K562 (cell line): ENCODE measurements around the gene POLR2A. TPM values are rescaled to one million over a fixed set of nuclear protein-coding genes. Genes with fewer than 3 reads are reported as not detected.
A peak's percentile ranks its signal among the peaks of the same experiment; 100 is the strongest.

ENCODE experiments used
- ATAC-seq: fragments of 200-7000 bp; cut with Tn5 transposase; 3 replicates; pipeline ENCODE4 v1.9.1; 2020; ENCODE audit warnings: moderate library complexity
- BruUV-seq: library from RNA; stranded (reverse); fragments of 400-500 nt; replicated peaks from 2 replicates; lab custom pipeline; 2021; lab: Mats Ljungman, UMichigan
- CTCF ChIA-PET: fragments of 300-600 bp; formaldehyde crosslinking; extraction: SDS; loops from one replicate; lab custom pipeline; 2021; ENCODE audit warnings: low intra/inter-chr PET ratio; lab: Yijun Ruan, JAX
- POLR2A ChIA-PET: fragments of 300-600, 350-650 bp; sonication (Branson Sonifier 250); formaldehyde crosslinking; extraction: SDS; loops from one replicate; lab custom pipeline; 2021; ENCODE audit warnings: antibody characterized with exemption, inconsistent platforms; lab: Yijun Ruan, JAX
- DNase-seq, 4 experiments: peaks; one replicate each; pipeline versions ENCODE4 v3.0.0 to v3.0.0-alpha.2; 2011 to 2018; ENCODE audit warnings: low spot score in 3 of 4, mixed read lengths in 3 of 4; ENCODE audit errors: extremely low read depth in 1 of 4
- FAIRE-seq: peaks from 2 replicates; lab custom pipeline; 2011; peaks lifted over from hg19 to GRCh38; lab: Jason Lieb, UNC
- H2AFZ ChIP-seq: 2 replicates; pipeline ENCODE4 v1.6.0; 2011; ENCODE audit warnings: low read depth, low read length, control low read depth, inconsistent platforms
- H3K27ac ChIP-seq: fragments of 200-600 bp; 3 replicates; pipeline ENCODE4 v1.8.0; 2011; ENCODE audit warnings: low read depth, mild to moderate bottlenecking, control low read depth, inconsistent platforms, low read length, moderate library complexity, mixed read lengths; ENCODE audit errors: extremely low read depth
- H3K27me3 ChIP-seq, 2 experiments: fragments of 300-600 bp in 1 of 2; 2 replicates in 1 of 2; 3 replicates in 1 of 2; pipeline versions ENCODE4 v1.6.0 to v1.8.0; 2011; ENCODE audit warnings: inconsistent platforms in 2 of 2, low read length in 2 of 2, mild to moderate bottlenecking in 1 of 2, mixed read lengths in 1 of 2, moderate library complexity in 1 of 2; ENCODE audit not compliant: control insufficient read depth in 2 of 2, insufficient read depth in 2 of 2
- H3K36me3 ChIP-seq: fragments of 300-600 bp; 3 replicates; pipeline ENCODE4 v1.8.0; 2011; ENCODE audit warnings: mild to moderate bottlenecking, low read length, inconsistent platforms; ENCODE audit not compliant: control insufficient read depth, insufficient read depth
- H3K4me1 ChIP-seq, 2 experiments: fragments of 200-600 bp in 1 of 2; replicated peaks in 1 of 2; 2 replicates in 1 of 2; 3 replicates in 1 of 2; pipeline versions ENCODE4 v1.5.1 to v1.8.0; 2011; ENCODE audit warnings: inconsistent platforms in 2 of 2, low read length in 2 of 2, mild to moderate bottlenecking in 1 of 2, mixed read lengths in 1 of 2, moderate library complexity in 1 of 2; ENCODE audit not compliant: control insufficient read depth in 2 of 2, insufficient read depth in 2 of 2
- H3K4me2 ChIP-seq: 2 replicates; pipeline ENCODE4 v1.6.1; 2011; ENCODE audit warnings: low read length, control low read depth, inconsistent platforms, mixed read lengths; ENCODE audit not compliant: insufficient read depth
- H3K4me3 ChIP-seq: fragments of 200-600 bp; sonication (generic), shearing (Covaris generic); 2 replicates; pipeline ENCODE4 v1.5.1; 2016; ENCODE audit warnings: control low read depth, inconsistent platforms
- H3K79me2 ChIP-seq: fragments of 200-600 bp; 3 replicates; pipeline ENCODE4 v1.8.0; 2011; ENCODE audit warnings: low read length, inconsistent platforms; ENCODE audit not compliant: control insufficient read depth, insufficient read depth
- H3K9ac ChIP-seq, 2 experiments: 2 replicates each; pipeline versions ENCODE4 v1.6.0 to v1.6.1; 2011; ENCODE audit warnings: low read depth in 2 of 2, low read length in 2 of 2, control low read depth in 1 of 2, inconsistent platforms in 1 of 2, mild to moderate bottlenecking in 1 of 2, mixed read lengths in 1 of 2; ENCODE audit not compliant: insufficient read depth in 1 of 2
- H3K9me1 ChIP-seq: one replicate; pipeline ENCODE4 v1.6.0; 2011; ENCODE audit warnings: inconsistent platforms, mild to moderate bottlenecking, low read length, moderate library complexity; ENCODE audit not compliant: control insufficient read depth, insufficient read depth
- H3K9me3 ChIP-seq: replicated peaks from 2 replicates; pipeline ENCODE4 v1.5.1; 2011; ENCODE audit warnings: low read depth, low read length, inconsistent platforms; ENCODE audit not compliant: control insufficient read depth, insufficient read depth
- H4K20me1 ChIP-seq: replicated peaks from 2 replicates; pipeline ENCODE4 v1.6.1; 2011; ENCODE audit warnings: low read length, inconsistent platforms, mixed read lengths; ENCODE audit not compliant: control insufficient read depth, insufficient read depth
- FOXK1 ChIP-seq: sonication (generic); formaldehyde crosslinking; IDR thresholded peaks from 2 replicates; pipeline ENCODE4 v1.8.0; 2022; ENCODE audit warnings: missing genetic modification reagents, mild to moderate bottlenecking, borderline replicate concordance
- HDAC1 ChIP-seq, 2 experiments: fragments of 450-650 bp; IDR thresholded peaks; 2 replicates each; pipeline ENCODE4 v1.6.1; 2016 to 2017; ENCODE audit warnings: inconsistent platforms in 1 of 2, mild to moderate bottlenecking in 1 of 2, moderate library complexity in 1 of 2
- HMBOX1 ChIP-seq: sonication (generic); IDR thresholded peaks from 2 replicates; pipeline ENCODE4 v1.6.1; 2016
- MNT ChIP-seq, 2 experiments: fragments of 450-650 bp; conservative IDR thresholded peaks; 2 replicates each; pipeline ENCODE4 v1.6.1; 2017; ENCODE audit warnings: mild to moderate bottlenecking in 2 of 2, moderate library complexity in 2 of 2
- RAD21 ChIP-seq, 2 experiments: fragments of 250-450 bp in 1 of 2; fragments of 450-650 bp in 1 of 2; sonication (Bioruptor Pico) in 1 of 2; formaldehyde crosslinking in 1 of 2; IDR thresholded peaks in 1 of 2; conservative IDR thresholded peaks in 1 of 2; 2 replicates each; pipeline versions ENCODE4 v1.4.0 to v1.8.0; 2020 to 2022; ENCODE audit warnings: mild to moderate bottlenecking in 2 of 2, moderate library complexity in 1 of 2
- SRSF3 ChIP-seq: fragments of 200-400 bp; formaldehyde crosslinking; IDR thresholded peaks from 2 replicates; pipeline ENCODE4 v1.6.1; 2016; ENCODE audit warnings: mild to moderate bottlenecking, low read length, moderate library complexity; ENCODE audit not compliant: insufficient read depth
- TGIF2 ChIP-seq: sonication (generic); formaldehyde crosslinking; IDR thresholded peaks from 2 replicates; pipeline ENCODE4 v1.8.1; 2022; ENCODE audit warnings: mild to moderate bottlenecking, missing genetic modification reagents, moderate library complexity
- ZNF695 ChIP-seq: fragments of 450-650 bp; formaldehyde crosslinking; IDR thresholded peaks from 2 replicates; pipeline ENCODE4 v1.4.0; 2020; ENCODE audit warnings: mild to moderate bottlenecking, moderate library complexity
- WGBS: fragments of 100-300 bp; shearing (Covaris generic); methylation state at CpG from one replicate; pipeline ENCODE4 v1.1.6; 2016; ENCODE audit warnings: low coverage, mixed read lengths; ENCODE audit not compliant: insufficient coverage; ENCODE audit errors: missing lambda C conversion rate; 5-methylcytosine and 5-hydroxymethylcytosine counted together
- in situ Hi-C: fragments of 300-500 bp; cut with MboI; formaldehyde crosslinking; loops from 4 replicates; pipeline ENCODE4 v1.15.0; 2018; ENCODE audit warnings: inconsistent platforms, mixed read lengths
- intact Hi-C: fragments of 100-400 bp; cut with micrococcal nuclease; formaldehyde crosslinking; loops from 2 replicates; pipeline ENCODE4 v1.14.2; 2022
- polyA plus RNA-seq, 8 experiments: library from polyadenylated mRNA; depleted of rRNA in 4 of 8; stranded (reverse) in 5 of 8; unstranded in 3 of 8; fragments of >200 nt; fragmentation: Nextera tagmentation in 2 of 8; fragmentation: Illumina TruSeq in 1 of 8; extraction: Ambion mirVana in 2 of 8; extraction: Trizol in 1 of 8; gene quantifications; 2 replicates each; pipeline versions ENCODE4 v1.2.1 to v1.2.3, GENCODE V29; 2011 to 2014; ENCODE audit warnings: inconsistent platforms in 1 of 8, missing spikeins in 1 of 8
- total RNA-seq, 7 experiments: library from RNA; depleted of rRNA in 6 of 7; stranded (reverse); fragments of >200 nt in 6 of 7; fragmentation: Illumina TruSeq in 2 of 7; extraction: Trizol in 2 of 7; gene quantifications; 2 replicates each; pipeline versions ENCODE4 v1.2.1 to v1.2.3, GENCODE V29; 2011 to 2021; ENCODE audit warnings: low replicate concordance in 1 of 7
- TF ChIP-seq, protein P1 (sequence below), 2 experiments: fragments of 450-650 bp; formaldehyde crosslinking in 1 of 2; IDR thresholded peaks; 2 replicates each; pipeline versions ENCODE4 v1.4.0 to v1.6.1; 2014 to 2020; ENCODE audit warnings: mild to moderate bottlenecking in 2 of 2, borderline replicate concordance in 1 of 2, low read depth in 1 of 2

The POLR2A gene
- total and polyA plus RNA-seq, 9 of the 15 experiments (the other 6 are each of a cell fraction or from before 2014, with no cell fraction given), result 1.3 to 109 (median 12.4) TPM

DNA sequence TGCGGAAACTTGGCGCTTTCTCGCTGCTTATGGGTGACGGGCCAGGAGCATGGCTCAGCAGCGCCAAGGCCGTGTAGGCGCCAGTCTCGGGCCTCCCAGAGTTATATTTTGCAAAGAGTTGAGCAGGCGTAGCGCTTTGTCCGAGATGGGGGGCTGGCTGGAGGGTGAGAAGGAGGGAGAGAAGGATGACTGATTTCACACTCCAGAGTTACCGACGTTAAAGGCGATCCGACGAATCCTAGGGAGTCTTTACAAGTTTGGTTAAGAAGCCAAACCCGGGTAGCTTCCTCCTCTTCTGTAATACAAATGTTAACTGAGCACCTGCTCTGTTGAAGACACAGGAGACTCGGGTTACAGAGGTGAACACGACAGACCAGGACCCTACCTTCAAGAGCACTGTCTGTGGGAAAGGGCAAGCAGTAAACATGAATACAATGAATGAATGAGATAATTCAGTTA, 782 bp downstream of the POLR2A start:
- Histone ChIP-seq H3K4me2 (peak overlapping the region; percentile 97), H3K27ac (peak overlapping the region; percentile 100), H3K27me3 (no peaks in the 10 kb centered on the region), H3K9ac (peak overlapping the region; percentile 86 to 99), H2AFZ (peak overlapping the region; percentile 77), H3K79me2 (peaks cover 57% of the 10 kb centered on the region), H3K36me3 (peaks cover 28% of the 10 kb centered on the region; the same call in 2 of the 3 replicates), H3K4me3 (peak overlapping the region; percentile 63), H3K9me3 (no peaks in the 10 kb centered on the region), H3K9me1 (no peaks in the 10 kb centered on the region), H4K20me1 (no peaks in the 10 kb centered on the region), H3K4me1 (peaks cover 16 to 31% of the 10 kb centered on the region in 2 experiments; a peak in 4 of 5 replicates)
- intact Hi-C loops, result loop anchor here (2.0 to 5.0 kb wide), 4 partner anchors 48 to 133 kb away; partner anchors contain the start of genes FGF11, KCTD11, SENP3 and TMEM102
- TSS peak; percentile 52 for BruUV-seq
- in situ Hi-C loops, result no loop called here
- FAIRE-seq (no peak), ATAC-seq (no peak), DNase-seq (no peak)
- ChIA-PET POLR2A (interaction anchor here (0.5 to 4.0 kb wide), 37 partner anchors 9 to 688 kb away, joined by 3 to 25 read pairs (median 4); partner anchors contain the start of genes ATP1B2, CD68, PLSCR3 and SPEM1), CTCF (no interaction called here)
- WGBS, result 0% methylated on average over 15 of the region's 19 CpGs
- TF ChIP-seq SRSF3 (no peak), HDAC1 (IDR thresholded peaks at IDR 0.05) (peak in 1 of 2 experiments; percentile 38; a peak in 2 of 4 replicates), FOXK1 (peak; percentile 78; the same call in 1 of the 2 replicates), ZNF695 (CRISPR knock-in tag) (no peak), MNT (conservative IDR thresholded peaks at IDR 0.05) (peak; percentile 8 to 16; a peak in 1 of 4 replicates), RAD21 (CRISPR knock-in tag; conservative IDR thresholded peaks at IDR 0.05 in 1 of 2, IDR thresholded peaks at IDR 0.05 in 1 of 2) (peak in 1 of 2 experiments; percentile 22; a peak in 1 of 4 replicates), HMBOX1 (peak; percentile 65; the same call in 1 of the 2 replicates), TGIF2 (CRISPR knock-in tag) (0 out of 2 replicates have a peak, but pooled peaks have one; percentile 62)
- TF ChIP-seq, protein P1, sequence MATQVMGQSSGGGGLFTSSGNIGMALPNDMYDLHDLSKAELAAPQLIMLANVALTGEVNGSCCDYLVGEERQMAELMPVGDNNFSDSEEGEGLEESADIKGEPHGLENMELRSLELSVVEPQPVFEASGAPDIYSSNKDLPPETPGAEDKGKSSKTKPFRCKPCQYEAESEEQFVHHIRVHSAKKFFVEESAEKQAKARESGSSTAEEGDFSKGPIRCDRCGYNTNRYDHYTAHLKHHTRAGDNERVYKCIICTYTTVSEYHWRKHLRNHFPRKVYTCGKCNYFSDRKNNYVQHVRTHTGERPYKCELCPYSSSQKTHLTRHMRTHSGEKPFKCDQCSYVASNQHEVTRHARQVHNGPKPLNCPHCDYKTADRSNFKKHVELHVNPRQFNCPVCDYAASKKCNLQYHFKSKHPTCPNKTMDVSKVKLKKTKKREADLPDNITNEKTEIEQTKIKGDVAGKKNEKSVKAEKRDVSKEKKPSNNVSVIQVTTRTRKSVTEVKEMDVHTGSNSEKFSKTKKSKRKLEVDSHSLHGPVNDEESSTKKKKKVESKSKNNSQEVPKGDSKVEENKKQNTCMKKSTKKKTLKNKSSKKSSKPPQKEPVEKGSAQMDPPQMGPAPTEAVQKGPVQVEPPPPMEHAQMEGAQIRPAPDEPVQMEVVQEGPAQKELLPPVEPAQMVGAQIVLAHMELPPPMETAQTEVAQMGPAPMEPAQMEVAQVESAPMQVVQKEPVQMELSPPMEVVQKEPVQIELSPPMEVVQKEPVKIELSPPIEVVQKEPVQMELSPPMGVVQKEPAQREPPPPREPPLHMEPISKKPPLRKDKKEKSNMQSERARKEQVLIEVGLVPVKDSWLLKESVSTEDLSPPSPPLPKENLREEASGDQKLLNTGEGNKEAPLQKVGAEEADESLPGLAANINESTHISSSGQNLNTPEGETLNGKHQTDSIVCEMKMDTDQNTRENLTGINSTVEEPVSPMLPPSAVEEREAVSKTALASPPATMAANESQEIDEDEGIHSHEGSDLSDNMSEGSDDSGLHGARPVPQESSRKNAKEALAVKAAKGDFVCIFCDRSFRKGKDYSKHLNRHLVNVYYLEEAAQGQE (IDR thresholded peaks at IDR 0.05; ENCODE audit: borderline replicate concordance), result peak; percentile 45; the same call in 1 of the 2 replicates
- TF ChIP-seq, protein P1 (CRISPR knock-in tag; IDR thresholded peaks at IDR 0.05; ENCODE audit: low read depth), result no peak
